ENCODE results near the gene GATAD2A.

DNA sequence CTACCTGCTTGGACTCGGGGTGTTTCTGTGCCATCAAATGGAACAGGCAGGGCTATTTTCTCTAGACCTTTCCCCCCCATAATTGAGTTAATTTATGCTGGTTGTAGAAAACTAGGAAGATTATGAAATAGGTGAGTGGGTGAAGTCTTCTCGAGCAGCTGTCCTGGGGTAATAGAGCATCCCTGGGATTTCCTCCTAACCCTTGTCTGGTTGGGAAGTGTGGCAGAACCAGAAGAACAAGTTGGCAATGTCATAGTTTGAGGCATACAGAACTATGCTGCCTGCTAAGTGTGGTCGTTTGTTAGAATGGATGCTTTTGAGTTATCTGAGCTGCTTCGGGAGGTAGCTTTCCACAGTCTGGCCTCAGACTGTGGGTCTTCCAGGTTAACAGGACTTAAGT is 3.7 kb downstream of the GATAD2A start:
- TF ChIP-seq, protein P1, sequence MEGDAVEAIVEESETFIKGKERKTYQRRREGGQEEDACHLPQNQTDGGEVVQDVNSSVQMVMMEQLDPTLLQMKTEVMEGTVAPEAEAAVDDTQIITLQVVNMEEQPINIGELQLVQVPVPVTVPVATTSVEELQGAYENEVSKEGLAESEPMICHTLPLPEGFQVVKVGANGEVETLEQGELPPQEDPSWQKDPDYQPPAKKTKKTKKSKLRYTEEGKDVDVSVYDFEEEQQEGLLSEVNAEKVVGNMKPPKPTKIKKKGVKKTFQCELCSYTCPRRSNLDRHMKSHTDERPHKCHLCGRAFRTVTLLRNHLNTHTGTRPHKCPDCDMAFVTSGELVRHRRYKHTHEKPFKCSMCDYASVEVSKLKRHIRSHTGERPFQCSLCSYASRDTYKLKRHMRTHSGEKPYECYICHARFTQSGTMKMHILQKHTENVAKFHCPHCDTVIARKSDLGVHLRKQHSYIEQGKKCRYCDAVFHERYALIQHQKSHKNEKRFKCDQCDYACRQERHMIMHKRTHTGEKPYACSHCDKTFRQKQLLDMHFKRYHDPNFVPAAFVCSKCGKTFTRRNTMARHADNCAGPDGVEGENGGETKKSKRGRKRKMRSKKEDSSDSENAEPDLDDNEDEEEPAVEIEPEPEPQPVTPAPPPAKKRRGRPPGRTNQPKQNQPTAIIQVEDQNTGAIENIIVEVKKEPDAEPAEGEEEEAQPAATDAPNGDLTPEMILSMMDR (IDR thresholded peaks at IDR 0.05): no peak
- TF ChIP-seq POLR2AphosphoS5 (IDR thresholded peaks at IDR 0.05) (peak; percentile 35), POLR2A (IDR thresholded peaks at IDR 0.05) (no peak)

Measured in prostate gland (tissue), 2 donors.